Retina (tissue), 1 donor: ENCODE results near the gene STKLD1.

Source experiments
- DNase-seq: peaks from one replicate; pipeline ENCODE4 v3.0.0-alpha.2; 2016

The STKLD1 gene

GRCh38 chr9:133346021-133346785 lies 30.0 kb upstream of the STKLD1 start:
- no peak for DNase-seq

GRCh38 chr9:133347515-133347984 lies 28.6 kb upstream of the STKLD1 start:
- peak; percentile 74 for DNase-seq

- peak; percentile 99 for DNase-seq
These were observed 28.0 kb upstream of the STKLD1 start, which contains the start of the genes MED22 and RPL7A for GRCh38 chr9:133347985-133348717. Gene MED22 (minus strand): TSS chr9:133348131. CDS start chr9:133346662, 1,469 bp downstream. Gene RPL7A (plus strand): TSS chr9:133348218. CDS start chr9:133348244, 26 bp downstream.

GRCh38 chr9:133348718-133349573 lies 27.2 kb upstream of the STKLD1 start:
- DNase-seq = no peak

GRCh38 chr9:133349965-133350616 lies 26.1 kb upstream of the STKLD1 start:
- DNase-seq = no peak

- no peak for DNase-seq
These were observed 24.6 kb upstream of the STKLD1 start for GRCh38 chr9:133351526-133351907.

- no peak for DNase-seq
These were observed 24.1 kb upstream of the STKLD1 start for GRCh38 chr9:133351908-133352634.

- DNase-seq = no peak
These were observed 23.4 kb upstream of the STKLD1 start for GRCh38 chr9:133352635-133353340.

GRCh38 chr9:133353548-133353947 lies 22.6 kb upstream of the STKLD1 start:
- DNase-seq = no peak

GRCh38 chr9:133354766-133355165 lies 21.4 kb upstream of the STKLD1 start:
- DNase-seq = no peak

- peak; percentile 39 for DNase-seq
These were observed 20.2 kb upstream of the STKLD1 start for GRCh38 chr9:133355881-133356357.

- DNase-seq = peak; percentile 85
These were observed 19.6 kb upstream of the STKLD1 start, which contains the start of the genes SURF1 and SURF2 for GRCh38 chr9:133356391-133357091. Gene SURF1 (minus strand): TSS chr9:133356487. CDS start chr9:133356453, 34 bp downstream. Gene SURF2 (plus strand): TSS chr9:133356550. CDS start chr9:133356593, 43 bp downstream.

- DNase-seq = no peak
These were observed 18.5 kb upstream of the STKLD1 start for GRCh38 chr9:133357656-133358055.

GRCh38 chr9:133359399-133360175 lies 16.6 kb upstream of the STKLD1 start:
- no peak for DNase-seq

GRCh38 chr9:133360400-133361393 lies 15.5 kb upstream of the STKLD1 start:
- no peak for DNase-seq

GRCh38 chr9:133361507-133362092 lies 14.6 kb upstream of the STKLD1 start:
- no peak for DNase-seq

GRCh38 chr9:133362359-133363044 lies 13.7 kb upstream of the STKLD1 start:
- no peak for DNase-seq
